Right lobe of liver (tissue), 4 donors: ENCODE measurements around the gene CDYL2.

Source experiments
- CTCF ChIP-seq, 4 donors: fragments of 200-600 bp in 3 of 4; fragments of 450-650 bp in 1 of 4; IDR thresholded peaks; one replicate each; pipeline versions ENCODE4 v1.5.1 to v1.8.0; 2016 to 2022; ENCODE audit warnings: antibody characterized with exemption in 4 of 4, mild to moderate bottlenecking in 2 of 4
- POLR2A ChIP-seq: fragments of 450-650 bp; IDR thresholded peaks from one replicate; pipeline ENCODE4 v1.6.1; 2017; ENCODE audit warnings: antibody characterized with exemption, mild to moderate bottlenecking
- donor health status: DM: no; HTN: no; CAD: no.
- donor health status: DM: no; HTN: no; CAD: no.
- donor health status: DM: no; HTN: yes; CAD: no.

GRCh38 chr16:80666378-80667250, 137.8 kb downstream of the CDYL2 start:
- no peak for TF ChIP-seq CTCF (IDR thresholded peaks at IDR 0.05)
- no peak for TF ChIP-seq POLR2A
